Left ventricle myocardium superior (tissue), 1 donor: ENCODE measurements around the gene APOC3. TPM values are rescaled to one million over a fixed set of nuclear protein-coding genes. Genes with fewer than 3 reads are reported as not detected.
A peak's percentile ranks its signal among the peaks of the same experiment; 100 is the strongest.

Experiments used
- ATAC-seq: fragments of 200-7000 bp; cut with Tn5 transposase; one replicate; pipeline ENCODE4 v1.9.1; 2020; ENCODE audit warnings: mild to moderate bottlenecking, moderate library complexity
- DNase-seq: peaks from one replicate; pipeline ENCODE4 v3.0.0-alpha.2; 2020
- intact Hi-C: fragments of 100-400 bp; cut with micrococcal nuclease; formaldehyde crosslinking; loops from one replicate; pipeline ENCODE4 v1.11.0; 2022
- total RNA-seq: library from RNA; stranded (reverse); fragmentation: NEBNext Ultra II Directional; extraction: Animal tissue kit (Norgen Biotek cat#: 25700); gene quantifications from one replicate; pipeline ENCODE4 v1.2.1, GENCODE V29; 2021
- donor health status: DM: no; HTN: yes; CAD: no; lungs with severe emphysema.

Gene APOC3
- total RNA-seq, 1 donor from 2014 or later = not detected

DNA sequence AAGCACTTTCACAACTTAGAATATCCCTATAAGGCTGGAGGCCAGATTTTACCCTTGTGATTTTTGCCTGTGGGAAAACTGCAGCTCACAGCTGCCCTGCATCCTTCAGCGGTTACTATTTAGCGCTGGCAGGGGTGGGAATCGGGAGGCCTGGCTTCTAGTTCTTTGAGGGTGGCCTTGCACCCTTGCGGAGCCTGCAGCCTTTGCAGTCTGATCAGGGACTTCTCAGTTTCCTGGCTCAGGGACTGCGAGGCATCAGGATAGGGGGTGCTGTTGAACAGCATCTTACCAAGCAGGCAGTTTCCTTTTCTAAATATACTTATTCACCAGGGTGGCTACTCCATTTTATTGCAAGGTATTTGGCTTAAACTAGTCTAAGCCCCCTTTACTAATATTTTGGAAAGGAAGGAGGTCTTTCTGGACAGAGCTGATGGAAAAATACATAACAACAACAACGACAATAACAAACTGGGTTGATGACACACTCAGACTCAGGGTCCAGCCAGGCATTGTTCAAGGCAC, 10.6 kb downstream of the APOC3 start:
- ATAC-seq (no peak), DNase-seq (no peak)
- intact Hi-C loops = no loop called here

DNA sequence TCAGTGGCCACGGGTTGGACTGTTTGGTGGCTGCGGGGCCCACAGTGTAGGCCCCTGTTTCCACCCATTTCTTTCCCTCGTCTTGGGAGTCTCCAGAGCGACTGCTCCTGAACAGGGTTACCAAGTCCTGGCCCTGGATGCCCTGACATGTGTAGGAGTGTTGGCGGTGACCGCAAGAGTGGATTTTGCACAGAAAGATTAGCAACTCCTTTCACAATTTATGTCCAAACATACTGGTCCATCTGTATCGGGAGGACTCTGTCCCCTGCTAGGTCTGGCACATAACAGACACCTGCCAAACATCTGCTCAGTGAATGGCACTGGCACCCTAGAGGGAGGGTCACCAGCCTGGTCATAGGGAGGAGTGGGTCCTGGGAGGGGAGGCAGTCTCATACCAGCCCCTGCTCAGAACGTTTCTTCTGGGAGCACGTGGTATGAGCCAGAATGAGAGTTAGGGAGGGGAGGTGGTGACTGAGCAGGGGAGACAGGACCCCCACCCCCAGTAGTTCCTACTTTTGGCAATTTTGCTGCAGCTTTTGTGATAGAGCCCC, 11.1 kb downstream of the APOC3 start:
- DNase-seq (no peak), ATAC-seq (no peak)
- intact Hi-C loops = no loop called here

DNA sequence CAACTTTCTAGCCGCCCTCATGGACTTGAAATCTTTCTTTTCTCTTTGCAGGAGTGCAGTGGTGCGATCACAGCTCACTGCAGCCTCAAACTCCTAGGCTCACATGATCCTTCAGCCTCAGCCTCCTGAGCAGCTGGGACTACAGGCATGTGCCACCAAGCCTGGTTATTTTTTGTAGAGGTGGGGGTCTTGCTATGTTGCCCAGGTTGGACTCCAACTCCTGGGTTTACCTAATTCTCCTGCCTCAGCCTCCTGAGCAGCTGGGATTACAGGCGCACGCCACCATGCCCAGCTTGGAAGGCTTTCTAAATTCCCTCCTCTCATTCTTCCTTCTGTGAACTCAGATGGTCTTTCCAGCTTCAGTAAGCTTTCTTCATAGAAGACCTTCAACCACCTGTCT, 12.4 kb downstream of the APOC3 start:
- DNase-seq = no peak
- intact Hi-C loops = no loop called here

DNA sequence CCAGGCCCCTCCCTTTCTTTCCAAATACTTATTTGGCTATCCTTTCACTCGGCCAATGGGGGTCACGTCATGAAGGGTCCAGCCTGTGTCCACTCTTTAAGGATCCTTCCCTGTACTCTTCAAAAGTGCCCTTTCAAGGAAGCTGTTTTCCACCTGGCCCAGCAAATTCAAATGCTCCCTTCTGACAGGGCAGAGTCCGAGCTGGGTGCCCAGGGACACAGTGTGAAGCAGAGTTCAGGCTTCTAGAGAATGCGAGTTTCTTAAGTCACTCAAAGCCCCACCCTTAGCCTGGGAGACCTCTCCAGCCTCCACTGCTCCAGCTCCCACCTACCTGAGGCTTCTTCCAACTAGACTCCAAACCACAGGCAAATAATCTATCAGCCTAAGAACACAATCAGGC, 13.2 kb downstream of the APOC3 start:
- intact Hi-C loops = no loop called here
- DNase-seq (no peak), ATAC-seq (no peak)

More for the DNA sequence above, 12.4 kb downstream of the APOC3 start:
- no peak for ATAC-seq

DNA sequence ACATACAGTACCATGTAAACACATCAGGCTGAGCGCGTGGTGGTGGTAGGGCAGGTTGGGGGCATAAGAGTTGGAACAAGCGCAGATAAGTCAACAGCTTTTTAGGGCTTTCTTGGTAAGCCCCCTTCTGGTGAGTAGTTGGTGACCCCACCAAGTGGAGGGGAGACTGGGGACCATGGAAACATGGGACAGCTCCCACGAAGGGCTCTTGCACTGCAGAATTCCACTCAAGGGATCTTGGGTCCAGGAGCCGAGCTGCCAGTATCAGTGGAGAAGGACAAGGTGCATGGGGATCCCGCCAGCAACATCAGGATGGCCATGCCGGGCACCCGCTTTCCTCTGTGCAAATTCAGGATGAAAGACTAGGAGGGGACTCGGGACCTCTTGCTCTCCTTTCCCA, 14.0 kb downstream of the APOC3 start:
- DNase-seq = no peak
- intact Hi-C loops = no loop called here
- no peak for ATAC-seq

DNA sequence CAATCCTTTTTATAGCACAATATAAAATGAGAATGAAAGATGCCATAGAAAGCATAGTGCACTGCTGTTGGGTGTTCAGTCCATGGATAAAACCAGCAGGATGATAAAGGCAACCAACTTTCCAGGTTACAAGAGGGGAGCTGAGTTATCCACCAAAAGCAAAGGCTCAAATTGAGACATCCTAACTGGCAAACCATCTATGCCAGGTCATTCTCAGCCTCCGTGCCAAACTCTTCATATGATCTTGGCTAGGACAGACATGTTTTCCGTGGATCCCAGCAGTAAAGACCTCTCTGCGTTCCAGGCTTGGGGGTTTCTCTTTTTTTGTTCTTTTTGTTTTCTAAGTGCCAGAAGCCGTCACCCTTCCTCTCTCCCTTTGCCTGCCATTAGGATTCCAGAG, 15.0 kb downstream of the APOC3 start:
- no peak for ATAC-seq
- DNase-seq = no peak
- intact Hi-C loops = no loop called here

DNA sequence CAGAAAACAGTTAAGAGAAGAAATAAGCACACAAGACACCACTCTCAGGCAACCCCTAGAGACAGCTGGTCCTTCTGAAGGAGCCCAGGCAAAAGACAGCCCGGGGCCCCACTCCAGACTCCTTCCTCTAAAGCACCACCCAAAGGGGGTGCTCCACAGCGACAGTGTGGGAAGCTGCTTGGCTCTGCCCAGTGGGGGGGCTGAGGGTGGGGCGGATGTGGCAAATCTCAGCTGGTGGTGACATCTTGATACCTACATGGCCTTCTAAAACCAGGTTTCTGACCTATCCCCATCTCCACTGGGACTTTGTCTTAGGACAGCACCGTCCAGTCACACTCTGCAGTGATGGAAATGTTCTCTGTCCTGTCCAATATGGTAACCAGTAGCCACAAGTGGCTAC, 17.9 kb downstream of the APOC3 start:
- intact Hi-C loops = no loop called here
- no peak for DNase-seq
- ATAC-seq = no peak

DNA sequence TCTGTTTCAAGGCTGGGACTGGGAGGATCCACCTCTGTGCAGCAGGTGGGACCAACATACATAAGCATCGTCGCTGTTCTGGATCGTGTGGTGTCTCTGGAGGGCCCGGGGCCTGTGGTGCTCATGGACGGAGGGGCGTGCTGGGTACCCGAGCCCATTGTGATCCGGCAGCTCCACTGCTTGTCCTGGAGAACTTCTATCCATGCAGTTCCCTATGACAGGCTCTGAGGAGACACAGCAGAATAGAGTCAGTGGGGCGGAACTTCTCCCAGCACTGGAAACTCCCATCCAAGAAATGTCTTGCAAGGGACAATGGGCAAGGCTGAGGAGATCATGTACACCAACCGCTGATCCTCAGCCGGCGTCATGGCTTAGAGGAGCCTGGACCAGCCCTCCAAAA, 19.4 kb downstream of the APOC3 start:
- no peak for ATAC-seq
- intact Hi-C loops = no loop called here

DNA sequence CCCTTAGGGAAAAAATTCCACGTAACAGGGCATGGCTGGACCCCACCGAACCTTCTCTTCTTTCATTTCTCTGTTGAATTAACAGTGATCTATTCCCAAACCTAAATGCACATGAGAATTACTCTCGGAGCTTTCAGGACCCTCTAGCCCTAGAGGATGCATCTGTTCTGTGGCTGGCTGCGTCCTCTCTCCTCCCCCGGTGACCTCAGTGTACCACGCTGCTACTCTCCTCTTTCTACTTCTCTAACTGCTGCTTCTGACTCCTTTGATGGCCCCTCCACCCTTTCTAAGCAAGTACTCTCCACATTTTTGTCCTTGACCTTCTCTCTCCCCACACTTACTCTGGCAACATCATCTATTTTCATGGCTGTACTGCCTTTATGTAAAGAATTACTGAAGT, 19.8 kb downstream of the APOC3 start:
- intact Hi-C loops = no loop called here
- no peak for ATAC-seq

More for the DNA sequence above, 19.4 kb downstream of the APOC3 start:
- DNase-seq = no peak

DNA sequence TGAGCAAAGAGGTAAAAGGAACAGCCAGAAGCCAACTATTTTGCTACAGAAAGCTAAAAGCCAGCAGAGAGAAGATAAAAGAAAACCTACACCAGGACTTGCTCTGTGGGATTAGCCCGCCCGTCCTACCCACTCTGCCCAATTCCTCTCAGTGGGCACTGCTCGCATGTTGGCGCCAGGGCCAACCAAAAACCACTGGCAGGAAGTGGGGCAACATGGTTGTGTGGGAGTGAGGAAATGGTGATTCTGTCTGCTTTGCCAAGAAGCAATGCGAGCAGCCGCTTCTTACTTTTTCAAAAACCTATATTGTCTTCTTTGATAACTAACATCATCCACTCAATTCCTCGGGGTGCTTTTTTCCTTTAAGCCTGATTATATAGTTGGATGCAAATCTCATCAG, 21.9 kb downstream of the APOC3 start:
- ATAC-seq (no peak), DNase-seq (no peak)
- intact Hi-C loops = no loop called here

More for the DNA sequence above, 19.8 kb downstream of the APOC3 start:
- no peak for DNase-seq

DNA sequence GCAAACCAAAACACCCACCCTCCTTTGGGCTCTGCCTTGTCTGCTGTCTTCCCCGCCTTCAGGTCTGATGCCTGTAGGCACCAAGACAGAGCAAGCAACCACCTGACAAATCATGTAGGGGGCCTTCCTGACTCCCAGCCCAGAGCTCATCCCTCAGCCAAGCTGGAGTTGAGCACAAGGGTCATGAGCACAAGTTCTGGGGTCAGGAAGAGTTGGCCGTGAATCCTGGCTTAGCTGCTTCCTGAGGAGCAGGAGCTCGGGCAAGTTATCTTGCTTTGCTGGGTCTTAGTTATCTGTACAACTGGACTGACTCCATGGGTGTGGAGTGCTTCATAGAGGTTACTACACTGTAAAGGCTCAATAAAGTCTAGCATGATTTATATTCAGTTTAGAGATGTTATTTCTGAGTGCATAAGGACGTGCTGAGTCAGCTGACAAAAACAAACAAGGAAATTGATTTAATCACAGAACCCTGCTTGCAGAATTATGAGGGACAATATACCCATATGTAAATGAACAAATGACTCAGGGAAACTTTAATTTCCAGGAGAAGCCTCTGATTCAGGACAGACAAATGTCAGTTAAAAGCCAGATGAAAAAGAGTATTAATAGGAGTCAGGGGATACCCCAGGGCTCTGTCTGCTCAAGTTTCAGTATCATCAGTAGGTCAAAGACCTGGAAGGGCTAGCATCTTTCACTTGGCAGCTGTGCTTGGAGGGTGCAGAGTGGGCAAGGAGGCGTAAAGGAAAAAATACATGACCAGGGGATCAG, 22.7 kb downstream of the APOC3 start:
- DNase-seq = no peak
- ATAC-seq = peak; percentile 42
- intact Hi-C loops = no loop called here

DNA sequence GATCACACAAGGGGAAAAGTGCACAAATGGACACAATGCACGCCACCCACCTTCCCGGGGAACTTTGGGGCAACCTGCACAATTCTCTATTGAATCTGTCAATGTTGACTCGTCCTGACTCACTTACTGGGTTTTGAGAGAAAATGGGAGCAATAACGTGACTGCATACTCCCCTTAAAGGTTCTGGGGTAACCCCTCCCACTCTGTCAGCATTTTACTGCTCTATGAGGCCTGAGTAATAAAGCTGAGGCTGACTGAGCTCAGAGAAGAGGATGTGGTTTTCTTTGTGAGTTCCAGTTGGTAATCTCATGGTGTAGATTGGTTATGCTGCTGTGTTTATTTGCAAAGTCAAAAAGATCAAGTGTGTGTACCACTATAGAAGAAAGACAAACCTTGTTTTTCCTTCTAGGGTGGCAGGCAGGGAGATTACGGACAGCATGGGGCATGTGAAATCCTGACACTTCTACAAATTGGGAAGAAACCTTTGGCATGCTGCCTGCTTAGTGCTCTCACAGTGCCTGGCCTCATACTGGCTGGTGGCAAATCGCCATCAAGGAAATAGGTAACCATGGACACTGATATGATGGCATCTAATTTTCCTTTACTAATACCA, 23.9 kb downstream of the APOC3 start:
- intact Hi-C loops = no loop called here
- ATAC-seq (peak; percentile 34), DNase-seq (no peak)

DNA sequence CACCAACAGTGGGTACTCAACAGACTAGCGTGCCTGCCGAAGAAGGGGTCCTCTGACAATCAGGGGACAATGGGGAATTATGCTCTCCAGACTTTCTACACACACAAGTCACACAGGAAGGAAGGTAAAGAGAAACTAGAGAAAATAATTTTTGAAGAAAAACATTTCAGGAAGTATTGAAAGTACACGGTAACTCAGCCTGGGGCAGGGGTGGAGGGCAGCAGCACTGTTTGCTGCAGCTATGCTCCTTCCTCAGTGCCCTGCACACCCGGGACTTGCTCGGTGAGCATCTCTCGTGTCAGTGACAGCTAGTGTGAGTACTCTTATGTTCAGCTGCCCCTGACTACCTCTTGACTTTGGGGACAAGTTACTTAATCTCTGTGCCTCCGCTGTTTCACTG, 25.7 kb downstream of the APOC3 start:
- intact Hi-C loops = no loop called here
- ATAC-seq (no peak), DNase-seq (no peak)

DNA sequence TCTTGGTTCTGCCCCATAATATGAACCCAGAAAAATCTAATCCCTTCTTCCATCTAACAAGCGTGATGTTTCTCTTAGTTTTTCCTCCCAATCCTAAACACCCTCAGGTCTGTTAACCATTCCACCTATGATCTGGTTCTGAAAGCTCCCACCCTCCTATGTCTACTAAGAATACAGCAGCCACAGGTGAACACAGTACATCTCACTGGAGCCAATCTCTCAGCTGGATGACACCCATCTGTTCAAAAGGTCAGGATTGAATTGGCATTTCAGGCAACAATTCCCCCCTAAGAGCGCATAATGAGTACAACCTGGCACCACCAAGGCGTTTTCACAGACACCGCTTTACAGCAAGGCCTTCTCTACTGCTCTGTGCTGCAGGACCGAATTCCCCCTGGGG, 26.7 kb downstream of the APOC3 start:
- intact Hi-C loops = no loop called here
- ATAC-seq (no peak), DNase-seq (no peak)

DNA sequence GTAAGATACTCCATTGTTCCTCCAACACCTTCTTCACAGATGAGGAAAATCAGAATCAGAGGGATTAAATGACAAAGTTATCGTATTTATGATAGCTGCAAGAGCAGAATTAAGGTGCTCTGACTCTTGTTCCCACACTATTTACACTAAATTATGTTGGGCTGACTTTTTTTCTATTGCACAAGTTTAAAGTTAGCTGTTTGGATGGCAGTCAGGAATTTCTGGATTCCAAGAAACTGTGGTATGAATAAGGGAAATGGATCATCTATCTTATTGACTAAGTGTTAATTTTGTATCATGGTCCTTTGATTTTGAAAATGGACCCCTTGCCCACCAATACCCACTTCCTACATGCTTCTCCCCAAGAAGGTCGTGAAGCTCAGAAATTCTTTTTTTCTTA, 27.6 kb downstream of the APOC3 start:
- intact Hi-C loops = no loop called here
- DNase-seq (no peak), ATAC-seq (no peak)

DNA sequence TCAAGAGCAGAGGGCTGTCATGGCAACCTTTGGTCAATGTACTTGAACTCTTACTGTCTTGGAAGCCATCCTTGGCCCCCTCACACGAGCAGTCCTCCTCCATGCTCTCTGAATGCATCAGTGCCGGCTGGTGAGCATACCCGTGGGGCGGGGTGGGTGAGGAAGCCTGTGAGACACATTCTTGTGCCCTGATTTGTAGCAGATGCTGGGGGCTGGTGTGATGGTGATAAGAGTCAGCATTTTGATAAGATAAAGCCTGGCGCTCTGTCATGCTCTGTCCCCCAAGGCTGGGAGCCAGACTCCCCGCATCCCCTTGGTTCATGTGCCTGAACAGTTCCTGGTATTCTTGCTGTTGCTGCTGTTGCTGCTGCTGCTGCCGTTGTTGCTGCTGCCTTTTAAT, 28.2 kb downstream of the APOC3 start:
- intact Hi-C loops = no loop called here
- DNase-seq (no peak), ATAC-seq (no peak)

DNA sequence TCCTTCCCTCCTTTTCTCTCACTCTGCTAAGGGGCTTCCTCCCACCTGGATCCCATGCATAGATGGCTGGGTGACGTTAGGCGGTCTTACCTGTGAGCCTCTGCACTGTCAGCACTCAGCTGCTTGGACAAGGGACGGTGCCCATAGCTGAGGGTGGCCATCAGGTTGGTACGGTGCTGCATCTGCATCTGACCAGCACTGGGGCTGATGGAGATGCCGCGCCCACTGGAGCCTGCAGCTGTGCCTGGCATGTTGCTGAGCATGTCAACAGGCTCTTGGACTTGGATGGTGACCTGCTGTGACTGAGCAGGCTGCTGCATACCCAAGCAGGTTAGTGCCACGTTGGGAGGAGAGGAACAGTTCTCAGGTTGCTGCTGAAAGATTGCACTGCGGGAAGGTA, 29.5 kb downstream of the APOC3 start:
- ATAC-seq = no peak
- intact Hi-C loops = no loop called here

DNA sequence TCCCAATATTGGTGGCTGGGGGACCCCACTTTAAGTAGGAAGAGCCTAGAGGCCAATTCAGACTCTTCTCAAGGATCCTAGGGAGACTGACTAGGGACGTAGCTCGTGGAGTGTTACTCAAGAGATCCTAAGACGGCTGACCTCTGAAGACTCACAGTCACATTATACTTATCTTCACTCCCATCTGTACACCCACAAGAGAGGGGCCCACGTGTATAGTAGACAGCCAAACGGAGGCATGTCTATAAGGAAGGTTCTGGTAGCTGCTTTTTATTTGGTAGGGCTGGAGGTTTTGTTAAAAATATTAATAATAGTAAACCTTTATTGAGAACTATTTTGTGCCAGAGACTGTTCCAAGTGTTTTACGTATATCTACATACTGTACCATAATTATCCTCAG, 30.6 kb downstream of the APOC3 start:
- intact Hi-C loops = no loop called here
- no peak for DNase-seq
- no peak for ATAC-seq

More for the DNA sequence above, 29.5 kb downstream of the APOC3 start:
- no peak for DNase-seq

DNA sequence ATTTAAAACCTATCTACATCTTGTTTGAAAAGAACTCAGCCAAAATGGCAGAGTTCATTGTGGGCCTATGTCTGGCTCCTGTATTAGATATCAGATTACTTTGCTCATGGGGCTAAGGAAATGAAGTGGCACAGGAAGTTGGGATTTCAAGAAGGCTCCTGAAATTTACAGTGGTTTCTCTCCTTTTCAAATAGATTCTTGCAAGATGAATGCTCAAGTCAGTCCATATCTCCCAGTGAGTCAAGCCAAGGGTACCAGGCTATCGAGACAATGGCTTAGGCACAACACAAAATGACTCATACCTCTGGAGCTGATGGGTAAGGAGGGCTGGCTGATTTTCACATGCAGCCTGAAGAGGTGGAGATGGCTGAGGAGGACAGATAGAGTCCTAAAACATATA, 31.8 kb downstream of the APOC3 start:
- intact Hi-C loops = no loop called here
- ATAC-seq (no peak), DNase-seq (no peak)

DNA sequence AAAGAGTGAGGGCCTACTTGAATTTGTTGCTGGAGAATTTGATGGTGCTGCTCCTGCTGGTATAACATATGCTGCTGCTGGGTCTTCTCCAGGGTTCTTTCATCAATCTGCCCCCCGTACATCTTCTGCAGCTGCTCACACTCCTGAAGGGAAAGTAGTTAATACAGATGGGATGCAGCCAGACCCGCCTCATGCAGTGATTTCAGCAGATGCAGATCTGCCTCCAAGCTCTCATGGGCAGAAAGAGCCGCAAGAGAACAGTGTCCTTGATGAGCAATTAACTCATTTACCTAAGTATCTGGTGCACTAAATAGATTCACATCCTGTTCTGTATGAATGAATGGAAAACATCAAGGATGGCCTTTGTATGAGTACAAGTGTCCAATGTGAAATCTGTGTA, 32.5 kb downstream of the APOC3 start:
- no peak for ATAC-seq
- intact Hi-C loops = no loop called here
- DNase-seq = no peak

DNA sequence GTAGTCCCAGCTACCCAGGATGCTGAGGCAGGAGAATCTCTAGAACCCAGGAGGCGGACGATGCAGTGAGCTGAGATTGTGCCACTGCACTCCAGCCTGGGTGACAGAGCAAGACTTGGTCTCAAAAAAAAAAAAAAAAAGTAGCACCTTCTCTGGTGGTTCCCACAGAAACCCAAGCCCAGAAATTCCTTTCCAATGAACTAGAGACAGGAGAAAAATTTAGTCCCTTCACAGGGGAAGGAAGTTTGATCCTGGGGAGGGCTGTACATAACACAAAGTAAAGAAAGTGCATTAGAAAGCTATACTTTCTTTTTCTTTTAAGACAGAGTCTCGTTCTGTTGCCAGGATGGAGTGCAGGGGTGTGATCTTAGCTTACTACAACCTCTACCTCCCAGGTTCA, 33.2 kb downstream of the APOC3 start:
- intact Hi-C loops = no loop called here
- no peak for DNase-seq
- no peak for ATAC-seq
